ENCODE measurements around the gene KRT3.
"Not testable (repeated sequence)": the region's sequence is repeated elsewhere in the genome, so short reads cannot be mapped to it uniquely, and the experiment has no call there.

The KRT3 gene

DNA sequence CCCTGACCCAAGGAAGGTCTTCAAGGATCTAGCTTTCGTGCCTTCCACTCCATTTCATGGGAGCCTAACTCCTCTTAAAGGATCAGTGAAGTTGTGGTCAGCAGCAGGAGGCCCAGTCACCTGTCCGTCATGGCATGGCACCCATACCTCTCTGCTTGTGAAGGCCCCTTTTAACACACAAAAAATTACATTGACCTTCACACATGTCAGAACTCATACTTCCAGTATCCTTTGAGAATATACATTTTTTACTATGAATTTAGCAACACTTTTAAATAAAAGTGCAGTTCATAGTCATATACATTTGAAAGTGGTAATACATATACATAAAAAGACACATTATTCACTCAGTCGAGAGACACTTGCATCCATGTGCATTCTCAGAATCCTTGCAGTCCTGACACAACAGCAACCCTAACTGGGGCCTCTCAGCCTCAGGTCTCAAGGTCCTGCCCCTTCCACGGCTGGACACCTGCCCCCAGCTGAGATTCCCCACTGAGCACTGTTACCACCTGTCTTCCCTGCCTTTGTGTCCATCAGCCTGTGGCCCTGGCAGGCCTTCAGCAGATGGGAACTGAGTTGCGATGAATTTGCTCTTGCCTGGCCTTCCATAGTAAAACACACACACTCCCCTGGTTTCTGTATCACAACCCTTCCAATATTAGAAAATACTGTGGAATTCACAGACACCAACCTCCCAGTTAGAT, 3.7 kb upstream of the KRT3 start:
- DNase-seq (ENCODE audit: extremely low read depth in 1 of 2, low read depth in 1 of 2), result no peak

DNA sequence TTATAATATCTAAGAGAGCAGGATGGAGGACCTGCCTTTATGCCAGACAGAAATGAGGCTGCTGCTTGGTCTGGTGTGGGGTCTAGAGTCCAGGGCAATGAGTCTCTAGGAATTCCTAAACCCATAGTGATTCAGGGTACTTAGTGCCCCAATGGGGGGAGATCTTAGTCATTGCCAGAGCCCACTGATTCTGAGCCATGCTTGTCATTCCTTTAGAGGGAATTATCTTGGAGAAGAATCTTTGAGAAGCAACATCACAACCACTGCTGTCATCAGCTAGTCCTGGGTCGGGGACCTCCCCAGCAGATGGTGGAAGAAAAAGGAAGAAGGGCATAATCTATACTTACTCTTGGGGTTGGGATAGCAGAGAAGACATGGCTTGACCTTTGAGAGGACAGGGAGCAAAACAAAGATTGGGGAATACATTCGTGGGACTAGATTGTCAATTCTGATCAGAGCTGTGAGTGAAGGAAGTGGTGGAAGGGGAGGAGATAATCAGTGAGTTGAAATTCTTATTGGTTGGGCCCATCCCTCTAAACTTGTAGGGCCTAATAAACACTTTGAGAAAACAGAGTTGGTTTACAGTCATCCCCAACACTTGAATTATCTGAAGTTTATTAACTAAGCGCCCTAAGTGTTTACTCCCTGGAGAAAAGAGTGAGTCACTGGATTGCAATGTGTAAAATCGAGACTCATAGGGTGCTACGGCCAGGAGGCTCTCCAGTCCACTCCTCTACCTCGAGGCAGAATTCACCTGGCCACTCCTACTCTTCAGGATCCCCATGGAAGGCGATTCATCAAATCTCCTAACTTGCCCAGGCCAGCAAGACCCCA, 3.0 kb upstream of the KRT3 start:
- no peak for DNase-seq (ENCODE audit: extremely low read depth in 1 of 2, low read depth in 1 of 2)

DNA sequence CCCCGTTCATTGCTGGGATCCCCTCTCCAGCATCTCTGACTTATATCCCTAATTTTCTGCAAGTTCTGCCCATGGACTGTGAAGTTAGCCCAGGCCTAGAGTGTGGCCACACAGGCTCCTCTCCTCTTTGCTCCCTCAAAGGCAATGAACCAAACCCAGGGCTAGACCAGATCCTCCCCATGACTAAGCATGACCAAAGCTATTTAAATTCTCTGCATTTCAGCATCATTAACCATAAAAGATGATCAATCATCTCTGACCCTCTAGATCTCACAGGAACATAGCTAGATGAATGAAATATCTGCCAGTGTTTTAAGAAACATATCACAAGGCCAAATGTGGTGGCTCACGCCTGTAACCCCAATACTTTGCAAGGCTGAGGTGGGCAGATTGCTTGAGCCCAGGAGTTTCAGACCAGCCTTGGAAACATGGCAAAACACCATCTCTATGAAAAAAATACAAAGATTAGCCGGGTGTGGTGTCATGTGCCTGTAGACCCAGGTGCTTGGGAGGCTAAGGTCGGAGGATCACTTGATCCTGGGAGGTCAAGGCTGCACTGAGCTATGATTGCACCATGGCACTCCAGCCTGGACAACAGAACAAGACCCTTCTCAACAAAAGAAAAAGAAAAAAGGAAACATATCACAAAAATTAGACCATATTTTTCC, 2.2 kb upstream of the KRT3 start:
- no peak for DNase-seq (ENCODE audit: extremely low read depth in 1 of 2, low read depth in 1 of 2)

DNA sequence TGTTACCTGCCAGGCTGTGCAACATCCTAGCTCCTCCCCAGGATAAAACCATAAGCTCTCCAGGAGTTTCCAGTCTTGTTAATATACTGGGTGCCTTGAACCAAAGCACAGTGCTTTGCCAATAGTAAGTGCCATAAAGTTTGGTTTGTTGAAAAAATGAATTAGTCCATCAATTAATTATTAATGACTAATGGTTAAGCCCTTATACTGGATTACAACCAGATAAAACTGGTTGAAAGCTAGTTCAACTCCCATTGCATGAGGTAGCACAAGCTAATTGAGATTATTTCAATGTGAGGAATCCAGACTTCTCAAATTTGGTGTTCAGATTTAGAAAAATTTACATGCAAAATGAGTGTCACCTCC, 1.6 kb upstream of the KRT3 start:
- DNase-seq (ENCODE audit: extremely low read depth in 1 of 2, low read depth in 1 of 2), result no peak

DNA sequence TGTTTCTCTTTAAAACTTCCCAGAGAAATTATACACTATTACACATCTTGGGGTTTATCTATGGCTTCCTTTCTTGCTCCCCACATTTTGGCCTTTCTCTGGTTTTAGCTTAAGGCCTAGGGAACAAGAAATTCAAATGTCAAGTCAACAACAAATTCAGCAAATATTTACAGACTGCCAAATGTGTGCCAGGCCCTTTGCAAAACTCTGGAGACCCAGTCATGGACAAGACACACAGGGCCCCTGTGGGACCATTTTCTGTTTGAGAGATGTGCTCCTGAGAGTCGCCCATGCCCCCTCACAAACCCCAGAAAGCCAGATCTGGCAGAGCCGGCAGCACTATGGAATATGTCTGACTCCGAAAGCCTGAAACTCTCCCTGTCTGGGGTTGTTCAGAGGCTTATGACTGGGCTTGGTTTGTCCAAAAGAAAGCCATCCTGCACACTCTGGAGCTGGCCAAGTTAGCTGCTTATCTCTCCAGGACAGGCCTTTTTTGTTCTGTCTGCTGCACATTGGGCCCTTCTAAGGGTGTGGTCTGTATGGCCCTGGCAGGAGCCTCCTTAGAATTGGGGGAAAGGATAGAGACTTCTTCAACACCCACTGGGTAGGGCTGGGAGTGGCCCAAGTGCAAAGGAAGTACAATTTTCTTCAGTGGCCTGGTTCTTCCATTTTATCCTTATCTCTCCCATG, 1.1 kb upstream of the KRT3 start:
- DNase-seq (ENCODE audit: extremely low read depth in 1 of 2, low read depth in 1 of 2), result no peak

DNA sequence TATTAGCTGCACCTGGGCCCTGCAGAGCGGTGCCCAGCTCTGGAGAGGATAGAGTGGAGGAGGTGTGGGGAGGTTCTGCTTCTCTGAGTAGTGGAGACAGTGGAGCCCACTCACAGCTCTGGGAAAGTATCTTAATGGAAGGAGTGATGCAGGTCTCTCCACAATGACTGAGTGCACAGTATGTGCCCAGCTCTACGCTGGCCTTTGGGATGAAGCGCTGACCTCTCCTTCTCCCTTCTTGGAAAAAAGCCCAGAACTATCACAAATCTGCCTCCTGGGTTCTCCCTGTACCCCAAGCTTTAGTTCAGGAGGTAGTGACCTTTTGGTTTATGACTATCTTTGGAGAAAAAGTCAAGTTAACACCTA, 495 bp upstream of the KRT3 start:
- no peak for DNase-seq (ENCODE audit: extremely low read depth in 1 of 2, low read depth in 1 of 2)

DNA sequence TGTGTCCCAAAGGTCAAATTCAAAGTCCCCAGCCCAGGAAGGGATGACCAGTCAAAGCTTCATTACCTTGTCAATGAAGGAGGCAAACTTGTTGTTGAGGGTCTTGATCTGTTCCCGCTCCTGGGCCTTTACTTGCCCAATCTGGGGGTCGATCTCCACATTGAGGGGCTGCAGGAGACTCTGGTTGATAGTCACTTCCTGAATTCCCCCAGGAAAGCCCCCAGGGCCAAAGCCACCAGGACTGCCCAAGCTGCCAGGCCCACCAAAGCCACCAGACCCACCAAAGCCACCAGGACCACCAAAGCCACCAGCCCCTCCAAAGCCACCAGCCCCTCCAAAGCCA, 614 bp downstream of the KRT3 start:
- not testable (repeated sequence) for DNase-seq (ENCODE audit: extremely low read depth in 1 of 2, low read depth in 1 of 2)

DNA sequence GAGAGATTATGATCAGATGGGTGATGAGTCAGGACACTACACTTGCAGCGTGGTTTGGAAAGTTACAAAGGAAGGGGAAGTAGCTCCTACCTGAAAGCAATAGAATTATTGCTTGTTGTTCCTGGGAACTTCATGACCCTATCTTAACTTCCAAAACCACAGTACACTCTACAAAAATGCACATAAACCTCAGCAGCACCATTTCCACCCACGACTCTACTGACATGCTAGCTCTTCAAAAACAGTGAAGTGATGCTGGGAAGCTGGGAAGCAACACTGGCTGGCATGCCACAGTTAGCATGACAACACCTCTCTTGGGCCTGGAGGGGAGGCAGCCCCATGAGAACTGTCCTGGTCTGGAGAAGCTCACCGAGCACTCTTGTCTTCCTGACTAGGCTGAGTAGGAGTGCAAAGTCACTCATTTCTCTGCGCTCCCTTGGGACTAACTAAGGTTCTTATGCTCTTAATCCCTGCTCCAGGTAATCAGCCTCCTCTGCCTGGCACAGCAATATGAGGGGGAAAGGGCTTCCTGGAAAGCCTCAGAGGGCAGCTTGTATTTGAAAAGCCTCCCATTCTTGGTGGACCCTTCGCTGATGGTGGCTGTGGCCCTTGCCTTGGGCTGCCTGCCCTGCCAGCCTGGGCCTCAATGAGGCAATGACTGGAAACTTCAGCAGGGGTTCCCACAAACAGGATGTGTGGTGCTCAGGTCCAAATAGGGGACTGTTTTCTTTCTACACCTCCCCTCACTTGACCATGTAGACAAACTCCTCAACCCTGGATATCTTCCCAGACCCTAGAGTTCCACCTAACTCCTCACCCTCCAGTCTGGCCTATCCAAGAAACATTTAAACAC, 1.2 kb downstream of the KRT3 start:
- no peak for DNase-seq (ENCODE audit: extremely low read depth in 1 of 2, low read depth in 1 of 2)

DNA sequence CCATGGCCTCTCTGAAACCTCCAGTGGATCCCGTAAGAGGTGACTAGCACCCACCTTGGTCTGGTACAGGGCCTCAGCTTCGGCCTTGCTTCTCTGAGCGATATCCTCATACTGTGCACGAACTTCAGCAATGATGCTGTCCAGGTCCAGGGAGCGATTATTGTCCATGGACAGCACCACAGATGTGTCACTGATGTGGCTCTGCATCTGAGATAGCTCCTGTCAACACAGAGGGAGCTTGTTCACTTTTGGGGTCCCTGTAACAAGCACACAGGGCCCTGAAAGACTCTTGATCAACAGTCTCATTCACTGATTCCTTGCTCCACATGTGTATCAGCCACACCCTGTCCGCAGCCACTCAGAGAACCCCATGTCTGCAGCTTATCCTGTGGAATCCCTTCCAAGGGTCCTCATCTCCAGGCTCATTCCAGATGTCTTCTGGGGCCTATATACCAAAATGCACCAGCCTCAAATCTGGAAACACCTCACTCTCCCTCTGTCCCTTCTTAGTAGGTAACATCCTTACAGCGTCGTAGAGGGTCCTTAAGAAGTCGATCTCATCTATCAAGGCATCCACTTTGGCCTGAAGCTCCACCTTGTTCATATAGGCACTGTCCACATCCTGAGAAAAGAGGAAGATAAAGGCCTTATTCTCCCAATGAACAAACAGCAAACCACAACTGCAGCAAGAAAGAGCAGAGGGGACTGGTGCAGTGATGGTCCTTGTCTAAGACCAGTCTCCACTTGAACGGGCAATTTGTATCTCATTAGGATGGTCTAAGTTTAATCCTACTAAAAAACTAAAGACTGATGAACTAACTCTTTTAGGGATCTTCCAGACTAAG, 3.5 kb downstream of the KRT3 start:
- DNase-seq (ENCODE audit: extremely low read depth in 1 of 2, low read depth in 1 of 2), result no peak

DNA sequence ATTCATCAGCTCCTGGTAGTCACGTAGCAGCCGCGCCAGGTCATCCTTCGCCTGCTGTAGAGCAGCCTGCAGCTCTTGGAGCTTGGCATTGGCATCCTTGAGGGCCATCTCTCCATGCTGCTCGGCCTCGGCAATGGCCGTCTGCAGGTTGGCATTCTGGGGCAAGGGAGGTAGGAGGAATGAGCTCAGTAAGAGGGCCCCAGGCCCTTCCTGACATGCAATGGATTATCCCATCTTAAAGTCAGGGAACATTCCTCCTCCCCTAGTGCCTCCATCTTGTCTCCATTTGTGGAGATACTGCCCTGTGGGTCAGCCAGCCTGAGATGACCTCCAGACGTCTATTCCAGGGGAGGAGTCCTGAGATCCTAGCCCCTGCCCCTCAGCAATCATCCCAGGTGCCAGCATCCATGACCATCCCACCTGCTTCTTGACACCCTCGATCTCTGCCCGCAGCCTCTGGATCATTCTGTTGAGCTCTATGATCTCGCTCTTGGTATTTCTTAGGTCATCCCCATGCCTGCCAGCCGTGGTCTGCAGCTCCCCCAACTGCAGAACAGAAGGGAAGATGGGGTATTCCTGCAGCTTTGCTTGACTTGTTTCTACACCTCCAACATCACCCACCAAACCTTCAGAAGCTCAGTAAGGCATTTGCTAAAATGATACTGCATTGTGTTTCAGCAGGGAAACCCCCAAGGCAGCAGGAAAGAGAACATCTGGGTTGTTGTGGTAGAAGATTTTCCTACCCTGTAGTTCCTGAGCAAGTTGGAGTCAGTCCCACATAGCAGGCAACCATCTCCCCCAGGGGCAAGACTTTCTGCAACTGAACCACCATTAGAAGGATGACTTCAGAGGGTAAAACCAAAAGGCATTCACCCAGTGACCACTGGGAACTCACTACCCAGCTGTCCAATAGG, 4.4 kb downstream of the KRT3 start:
- DNase-seq (ENCODE audit: extremely low read depth in 1 of 2, low read depth in 1 of 2), result no peak

DNA sequence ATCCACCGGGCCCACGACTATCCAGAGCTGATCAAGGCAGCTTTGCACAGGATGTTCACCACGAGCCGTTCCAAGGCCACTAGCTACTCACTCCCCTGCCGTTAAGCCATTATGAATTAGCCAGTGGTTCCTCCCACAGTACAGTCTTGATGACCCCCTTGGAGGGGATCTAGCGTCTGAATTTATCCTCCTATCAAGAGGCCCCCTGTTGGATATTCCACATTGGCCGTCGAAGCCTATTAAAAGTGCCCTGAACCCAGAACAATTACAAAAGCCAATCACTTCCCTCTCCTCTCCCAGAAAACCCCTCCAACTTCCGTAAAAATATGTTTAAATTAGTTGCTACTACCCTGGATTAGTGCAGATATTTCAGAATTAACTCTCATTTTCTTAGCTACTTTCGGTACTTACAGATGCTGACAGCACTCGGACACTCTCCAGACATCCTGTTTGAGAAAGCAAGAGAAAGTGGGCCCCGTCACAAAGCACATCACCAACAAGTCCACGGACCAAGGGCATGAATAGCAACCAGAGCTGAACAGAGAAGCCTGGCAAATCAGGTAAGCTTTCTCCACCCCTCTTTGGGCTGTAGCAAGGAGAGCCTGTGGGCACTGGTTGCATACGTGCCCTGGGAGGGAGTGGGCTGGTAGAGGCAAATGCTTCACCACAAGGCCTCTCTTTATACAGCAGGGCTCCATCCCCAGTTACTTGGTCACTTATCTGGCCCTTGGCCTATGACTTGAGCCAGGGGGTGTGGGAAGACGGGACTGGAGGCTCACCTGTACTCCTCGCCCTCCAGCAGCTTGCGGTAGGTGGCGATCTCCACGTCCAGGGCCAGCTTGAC, 5.3 kb downstream of the KRT3 start:
- no peak for DNase-seq (ENCODE audit: extremely low read depth in 1 of 2, low read depth in 1 of 2)

DNA sequence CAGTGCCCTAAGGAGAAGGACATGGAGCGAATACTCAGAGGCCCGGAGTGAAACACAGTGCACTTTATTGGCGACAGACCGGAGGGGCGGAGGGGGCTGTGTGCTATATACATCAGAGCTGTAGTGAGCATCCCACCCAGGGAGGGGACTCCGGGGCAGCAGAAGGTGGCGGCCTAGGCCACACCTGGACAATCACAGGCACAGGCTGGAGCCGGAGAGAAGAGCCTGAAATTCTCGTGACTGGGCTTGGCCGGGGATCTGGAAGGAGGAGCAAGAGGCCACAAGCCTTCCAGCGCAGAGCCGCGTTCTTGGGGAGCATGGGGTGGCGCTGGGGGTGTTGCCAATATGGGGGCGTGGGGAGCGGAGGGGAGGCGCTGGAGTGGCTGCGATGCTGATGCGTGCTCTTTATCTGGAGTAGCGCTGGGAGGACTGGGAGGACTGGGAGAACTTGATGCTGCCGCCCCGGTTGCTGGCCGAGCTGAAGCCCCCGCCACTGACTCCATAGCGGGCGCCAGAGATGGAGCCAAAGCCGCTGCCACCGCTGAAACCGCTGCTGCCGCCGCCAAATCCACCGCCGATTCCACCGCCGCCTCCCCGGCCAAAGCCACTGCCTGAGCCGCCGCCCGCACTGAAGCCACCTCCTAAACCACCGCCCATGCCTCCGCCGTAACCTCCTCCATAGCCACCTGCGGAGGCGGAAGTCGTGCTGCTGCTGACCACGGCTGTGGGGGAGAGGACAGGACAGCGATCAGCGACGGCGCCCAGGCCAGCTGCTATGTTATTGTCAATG, 6.1 kb downstream of the KRT3 start:
- DNase-seq (ENCODE audit: extremely low read depth in 1 of 2, low read depth in 1 of 2), result no peak

DNA sequence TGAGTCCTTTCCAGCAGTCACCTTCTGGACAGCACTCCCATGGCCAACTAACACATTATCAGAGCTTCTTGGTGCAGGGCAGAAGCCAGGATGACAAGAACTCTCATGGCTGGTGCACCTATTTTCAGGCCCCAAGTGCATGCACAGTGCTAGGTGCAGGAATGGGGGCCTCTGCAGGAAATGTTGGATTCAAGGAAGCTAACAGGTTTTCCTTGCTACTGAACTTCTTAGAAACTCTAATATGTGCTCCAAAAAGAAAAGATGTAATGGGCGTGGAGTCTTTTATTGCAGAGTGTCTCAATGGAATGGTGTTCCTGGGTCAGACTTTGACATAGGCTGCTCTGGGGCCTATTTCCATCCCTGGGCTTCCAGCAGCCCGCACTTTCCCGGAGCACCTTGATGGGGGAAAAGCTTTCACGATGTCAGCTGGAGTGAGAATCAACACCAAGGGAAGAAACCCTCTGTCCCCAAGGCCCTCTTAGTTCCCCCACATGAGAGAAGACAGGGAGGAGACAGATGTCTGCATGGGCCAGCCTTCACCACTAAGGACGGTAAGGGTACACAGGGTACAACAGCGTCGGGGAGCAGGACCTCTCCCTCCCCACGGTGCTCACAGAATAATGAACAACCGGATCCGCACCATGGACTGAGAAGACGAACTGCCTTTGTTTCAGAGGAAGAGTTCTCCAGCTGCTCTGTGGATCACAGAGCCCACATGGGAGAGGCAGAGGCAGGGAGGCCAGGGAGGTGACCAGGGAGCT, 6.9 kb downstream of the KRT3 start:
- DNase-seq (ENCODE audit: extremely low read depth in 1 of 2, low read depth in 1 of 2), result no peak

DNA sequence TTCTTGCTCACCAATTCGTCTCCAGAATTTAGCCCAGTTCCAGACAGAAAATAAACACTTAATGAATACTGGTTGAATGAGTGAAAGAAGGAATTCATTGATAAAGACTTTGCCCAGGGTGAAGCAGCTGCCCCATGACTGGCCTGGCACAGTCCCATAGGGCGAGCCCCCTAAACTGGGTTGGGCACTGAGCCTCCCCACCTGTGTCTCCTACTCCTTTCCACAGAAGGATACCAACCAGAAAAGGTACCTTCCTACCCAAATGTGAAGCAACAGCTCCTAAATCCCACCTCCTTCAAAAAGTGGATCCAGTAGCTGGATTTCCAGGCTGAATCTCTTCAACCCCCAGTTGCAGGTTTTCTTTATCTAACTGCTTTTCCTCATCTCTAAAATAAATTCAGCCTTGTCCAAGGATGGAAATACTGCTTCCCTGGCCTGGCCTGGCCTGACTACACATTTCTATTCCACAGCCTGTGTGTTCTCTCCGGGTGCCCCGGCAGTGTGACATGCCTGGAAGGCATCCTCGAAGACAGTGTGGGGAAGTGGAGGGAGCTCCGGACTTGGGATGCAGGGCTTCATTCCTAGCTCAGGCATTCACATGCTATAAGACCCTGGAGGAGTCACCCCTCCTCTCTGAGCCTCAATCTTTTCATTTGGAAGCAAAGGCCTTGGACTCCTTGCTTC, 7.6 kb downstream of the KRT3 start:
- DNase-seq (ENCODE audit: extremely low read depth in 1 of 2, low read depth in 1 of 2), result no peak

DNA sequence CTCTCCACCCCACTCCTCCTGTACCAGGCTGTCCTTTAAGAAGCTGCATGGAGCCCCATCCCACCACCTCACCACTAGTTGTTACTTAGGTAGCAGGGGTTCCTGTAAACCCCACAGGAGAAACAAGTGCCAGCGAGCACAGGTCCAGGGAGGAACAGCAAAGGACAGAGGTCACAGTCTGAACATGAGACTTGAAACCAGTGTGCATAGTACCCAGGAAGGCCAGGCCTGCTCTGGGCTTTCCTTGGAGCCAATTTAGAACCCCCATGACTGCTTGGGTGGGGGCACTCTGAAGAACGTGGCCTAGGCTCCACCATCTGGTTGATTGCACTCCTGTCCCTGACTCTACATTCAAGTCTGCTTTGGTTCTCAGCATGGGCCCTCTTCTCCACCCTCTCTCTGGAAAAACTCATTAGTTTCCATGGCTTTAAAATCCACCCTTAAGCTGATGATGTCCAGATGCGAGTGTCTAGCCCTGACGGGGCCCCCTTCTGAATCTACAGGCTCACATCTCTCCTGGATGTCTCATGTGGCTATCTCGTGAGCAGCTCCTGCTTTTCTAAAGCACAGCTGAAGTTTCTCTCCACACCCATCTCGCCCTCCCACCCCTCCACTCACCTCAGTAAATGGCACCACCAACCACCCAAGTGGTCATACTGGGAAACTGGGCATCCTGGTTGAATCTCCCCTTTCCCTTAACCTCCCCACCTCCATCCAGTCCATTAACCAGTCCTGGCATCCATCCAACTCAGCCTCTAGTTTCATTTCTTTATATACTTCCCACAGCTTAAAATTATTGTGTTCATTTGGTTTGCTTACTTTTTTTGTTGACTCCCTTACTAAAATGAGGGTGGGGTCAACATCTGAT, 8.4 kb downstream of the KRT3 start:
- DNase-seq (ENCODE audit: extremely low read depth in 1 of 2, low read depth in 1 of 2), result no peak

Data from stimulated activated CD8-positive, alpha-beta memory T cell treated with anti-CD3 and anti-CD28 coated beads, Interleukin-7, amount 100 ng/mL, for 48 hours (primary cell).